Activated T-cell treated with anti-CD3 and anti-CD28 coated beads, Interleukin-2, amount 50 U/mL, for 1 hour (primary cell): ENCODE results near the gene TECTA.
"Not testable (repeated sequence)": the region's sequence is repeated elsewhere in the genome, so short reads cannot be mapped to it uniquely, and the experiment has no call there.

ENCODE experiments used
- DNase-seq: peaks from one replicate; pipeline ENCODE4 v3.0.0-alpha.2; 2020

TECTA gene

DNA sequence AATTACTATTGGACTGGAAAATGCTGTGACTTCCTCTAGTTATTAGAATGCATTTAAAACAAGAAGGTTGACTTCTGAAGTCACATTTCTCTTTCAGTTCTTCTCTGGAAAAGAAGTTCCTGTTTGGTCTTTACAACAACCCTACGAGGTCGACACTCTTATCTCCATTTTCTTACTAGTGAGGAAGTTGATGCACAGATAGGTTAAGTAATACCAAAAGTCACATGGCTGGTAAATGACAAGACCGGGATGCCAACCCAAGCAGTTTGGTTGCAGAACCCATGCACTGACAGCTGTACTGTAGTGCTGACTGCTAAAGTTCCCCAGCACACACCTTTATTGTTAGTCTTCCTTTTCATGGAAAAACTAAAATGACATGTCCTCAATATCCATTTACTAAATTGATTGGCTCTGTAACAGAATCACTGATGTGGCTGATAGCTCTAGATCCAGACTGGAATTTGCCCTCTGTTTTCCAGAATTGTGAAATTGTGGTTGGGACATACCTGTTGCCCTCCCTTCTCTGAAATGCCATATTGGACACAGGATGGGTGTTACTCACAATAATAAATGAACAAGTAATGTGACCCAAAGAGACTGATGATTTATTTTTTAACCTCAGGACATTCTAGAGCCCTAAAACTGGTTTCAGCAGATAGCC is 9.4 kb upstream of the TECTA start:
- no peak for DNase-seq

DNA sequence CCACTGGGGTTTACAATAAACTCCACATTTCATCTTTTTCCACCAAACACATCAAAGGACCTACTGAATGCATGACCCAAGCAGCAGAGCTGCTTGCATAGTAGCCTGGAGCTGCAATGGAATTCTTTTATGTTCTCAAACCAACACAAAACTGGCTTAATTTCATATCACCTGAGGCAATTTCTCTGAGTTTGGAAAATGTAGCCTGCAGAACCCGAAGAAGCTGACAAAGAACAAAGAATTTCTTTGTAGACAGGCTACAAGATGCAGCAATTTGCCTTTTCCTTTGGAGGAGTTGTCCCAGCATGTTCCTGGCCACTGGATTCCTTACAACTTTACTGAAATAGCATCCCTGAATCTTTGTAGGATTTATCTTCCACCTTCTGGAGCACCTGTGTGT is 5.5 kb upstream of the TECTA start:
- DNase-seq = no peak

DNA sequence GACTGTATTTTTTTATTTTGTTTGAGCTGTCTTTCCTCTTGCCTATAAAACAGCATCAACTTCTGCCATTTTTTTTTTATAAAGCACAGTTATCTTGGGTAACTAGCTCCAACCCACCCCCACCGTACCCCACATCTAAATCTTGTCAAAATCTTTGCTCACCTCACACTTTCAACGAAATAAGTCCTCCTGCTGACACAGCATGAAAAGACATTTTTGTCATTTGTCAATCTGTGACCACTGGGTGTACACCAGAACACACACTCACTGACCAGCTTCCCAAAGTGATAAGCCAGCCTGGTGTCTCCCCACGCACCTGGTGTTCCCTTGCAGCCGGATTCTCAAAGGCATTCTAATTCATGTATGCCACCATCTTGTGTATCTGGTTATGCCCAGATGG is 1.7 kb upstream of the TECTA start:
- no peak for DNase-seq

DNA sequence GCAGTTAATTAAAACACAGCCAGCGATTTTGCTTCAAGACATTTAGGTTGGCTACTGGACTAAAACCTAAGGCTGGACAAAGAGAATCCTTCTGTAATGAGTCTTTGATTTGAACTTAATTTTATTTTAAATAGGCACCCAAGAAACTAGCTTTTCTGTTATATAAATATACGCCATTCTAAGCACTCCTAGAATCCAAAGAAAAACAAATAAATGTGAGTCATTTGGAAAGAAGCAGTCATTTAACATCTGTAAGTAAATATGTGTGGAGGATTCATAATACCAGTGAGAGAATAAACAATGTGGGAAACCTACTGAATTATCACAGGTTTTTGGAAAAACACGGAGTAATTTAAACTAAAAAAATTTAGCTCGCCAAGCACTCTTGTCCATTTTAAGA is 1.2 kb upstream of the TECTA start:
- no peak for DNase-seq

DNA sequence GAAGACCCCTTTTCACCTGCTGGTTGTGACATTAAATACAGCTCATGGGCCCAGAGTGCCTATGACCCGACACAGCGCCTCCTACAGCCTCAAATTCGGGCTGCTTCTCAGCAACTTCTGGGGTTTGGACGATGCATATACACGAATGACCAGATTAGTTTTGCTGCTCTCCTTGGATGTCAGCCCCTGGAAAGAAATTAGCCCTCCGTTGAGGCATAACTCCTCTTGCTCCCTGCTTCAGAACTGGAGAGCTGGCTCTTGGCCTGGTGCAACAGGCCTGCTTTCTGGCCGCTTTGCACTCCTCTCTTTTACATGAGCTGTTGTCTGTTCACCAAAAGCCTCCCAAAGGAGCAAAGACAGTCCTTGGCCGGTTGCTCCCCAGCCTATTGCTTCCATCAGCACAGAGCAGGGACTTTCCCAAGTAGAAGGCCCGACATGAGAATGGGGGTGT is 3.3 kb downstream of the TECTA start:
- no peak for DNase-seq

DNA sequence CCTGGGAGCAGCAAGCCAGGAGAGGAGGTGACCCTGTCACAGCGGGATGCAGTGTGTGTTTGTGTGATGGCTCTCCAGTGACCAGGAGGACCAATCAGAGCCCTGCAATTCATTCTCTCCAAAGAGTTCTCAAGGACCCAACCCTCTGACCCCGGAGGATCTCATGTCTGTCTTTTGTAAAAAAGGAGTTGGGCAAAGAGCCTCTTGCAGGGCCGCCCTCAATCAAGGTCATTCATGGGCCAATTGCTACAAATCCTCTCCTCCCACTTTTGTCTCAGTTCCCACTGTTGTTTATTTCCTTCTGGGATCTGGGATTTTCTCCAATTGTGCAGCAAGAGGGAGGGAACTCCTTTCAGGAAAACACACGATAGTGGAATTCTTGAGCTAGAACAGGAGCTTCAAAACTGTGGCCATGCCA is 4.0 kb downstream of the TECTA start:
- no peak for DNase-seq

DNA sequence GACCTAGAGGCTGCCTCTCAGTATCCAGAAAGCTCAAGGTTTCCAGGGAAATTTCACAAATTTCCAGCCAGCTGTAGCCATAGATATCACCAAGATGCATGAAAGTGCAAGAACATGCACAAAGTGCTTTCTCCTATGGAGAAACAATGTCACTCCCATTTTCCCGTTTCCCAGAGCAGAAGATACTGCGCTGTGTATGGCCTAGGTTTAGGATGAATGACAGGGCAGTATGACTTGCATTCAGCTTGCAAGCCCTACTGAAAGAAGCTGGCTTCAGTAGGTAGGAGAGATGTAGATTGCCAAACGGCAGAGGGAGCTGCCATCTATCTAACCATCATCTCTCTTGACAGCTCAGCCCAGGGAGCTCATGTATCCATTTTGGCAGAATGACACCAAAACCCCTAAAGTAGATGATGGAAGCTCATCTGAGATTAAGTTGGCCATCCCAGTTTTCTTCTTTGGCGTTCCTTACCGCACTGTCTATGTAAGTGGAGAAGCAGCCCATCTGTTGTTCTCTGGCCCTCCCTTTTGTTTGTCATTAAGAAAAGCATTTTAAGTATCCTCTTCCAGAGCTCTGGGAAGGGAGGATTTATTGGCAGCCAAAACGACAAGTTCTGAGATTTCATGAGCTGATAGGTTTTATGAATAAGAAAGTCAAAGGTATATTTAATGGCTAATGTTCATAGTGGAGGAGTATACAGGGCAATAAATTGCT is 4.6 kb downstream of the TECTA start:
- DNase-seq = no peak

DNA sequence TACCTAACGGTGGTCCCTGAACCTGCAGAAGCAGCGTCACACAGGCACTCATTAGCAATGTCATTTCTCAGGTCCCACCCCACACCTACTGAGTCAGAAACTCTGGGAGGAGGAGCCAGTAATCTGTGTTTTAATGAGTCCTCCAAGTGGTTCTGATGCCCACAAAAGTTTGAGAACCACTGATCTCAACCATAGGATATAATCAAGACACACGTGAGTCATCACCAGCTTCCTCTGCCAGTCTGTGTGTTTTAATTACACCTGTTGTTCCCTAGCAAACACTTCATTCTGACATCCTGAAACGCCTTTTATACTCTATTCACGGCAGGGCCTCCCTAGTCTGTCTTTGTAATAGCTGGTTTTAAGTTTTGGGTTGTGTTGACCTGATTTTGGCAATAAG is 5.8 kb downstream of the TECTA start:
- no peak for DNase-seq

DNA sequence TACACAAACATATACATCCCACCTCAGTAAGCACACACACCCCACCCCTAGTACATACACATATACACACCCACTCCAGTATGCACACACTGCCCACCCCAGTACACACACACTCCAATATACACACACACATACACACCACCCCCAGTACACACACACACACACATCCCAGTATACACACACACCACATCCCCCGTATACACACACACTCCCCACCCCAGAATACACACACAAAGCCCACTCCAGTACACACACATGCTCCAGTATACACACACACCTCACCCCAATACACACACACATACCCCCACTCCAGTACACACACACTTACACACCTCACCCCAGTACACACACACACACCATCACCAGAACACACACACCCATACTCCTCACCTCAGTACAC is 7.4 kb downstream of the TECTA start:
- DNase-seq = no peak

DNA sequence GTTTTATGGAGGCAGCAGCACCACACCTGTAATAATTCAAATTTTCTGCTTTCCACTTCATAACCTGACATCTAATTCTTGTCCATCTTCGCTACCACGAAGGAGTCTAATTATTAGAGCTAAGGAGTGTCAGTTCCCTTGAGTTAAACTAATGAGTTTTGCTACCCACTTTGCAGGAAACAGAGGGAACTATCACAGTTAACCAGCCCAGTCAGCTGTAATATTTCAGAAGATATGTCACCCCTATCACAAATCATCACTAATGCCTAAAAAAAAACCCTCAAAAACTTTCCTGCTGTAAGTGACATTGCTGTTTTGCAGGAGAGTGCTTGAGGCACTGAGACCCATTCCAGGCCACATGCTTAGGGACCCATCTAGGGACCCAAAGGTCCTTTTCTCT is 8.4 kb downstream of the TECTA start:
- DNase-seq = no peak

DNA sequence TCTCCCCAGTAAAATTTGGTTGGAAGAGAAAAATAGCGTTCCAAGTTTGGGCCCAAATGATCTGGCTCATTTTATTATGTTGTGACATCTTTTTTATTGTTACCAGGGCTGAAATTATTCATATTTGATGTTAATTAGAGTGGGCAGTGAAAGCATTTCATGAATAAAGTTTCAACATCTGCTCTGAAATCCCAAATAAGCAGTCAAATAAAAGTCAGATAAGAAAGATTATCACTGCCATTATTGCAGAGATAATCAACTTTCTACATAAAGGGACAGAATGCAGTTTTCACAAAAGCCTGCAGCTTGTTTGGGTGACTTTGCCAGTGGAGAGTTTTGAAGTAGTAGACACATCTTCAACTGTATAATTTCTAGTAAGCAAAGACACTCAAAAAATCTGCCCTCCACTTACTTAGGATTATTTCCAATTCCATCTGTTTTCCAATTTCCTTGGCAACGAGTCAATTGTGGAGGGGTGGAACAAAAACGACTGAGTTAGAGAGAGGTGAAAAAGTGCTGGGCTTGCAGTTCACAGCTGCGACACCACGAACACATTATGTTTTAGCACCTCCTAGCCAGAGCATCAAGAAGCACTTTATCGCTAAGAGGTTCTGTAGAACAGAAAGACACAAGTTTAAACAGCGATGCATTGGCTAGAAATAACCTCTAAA is 9.0 kb downstream of the TECTA start:
- no peak for DNase-seq

DNA sequence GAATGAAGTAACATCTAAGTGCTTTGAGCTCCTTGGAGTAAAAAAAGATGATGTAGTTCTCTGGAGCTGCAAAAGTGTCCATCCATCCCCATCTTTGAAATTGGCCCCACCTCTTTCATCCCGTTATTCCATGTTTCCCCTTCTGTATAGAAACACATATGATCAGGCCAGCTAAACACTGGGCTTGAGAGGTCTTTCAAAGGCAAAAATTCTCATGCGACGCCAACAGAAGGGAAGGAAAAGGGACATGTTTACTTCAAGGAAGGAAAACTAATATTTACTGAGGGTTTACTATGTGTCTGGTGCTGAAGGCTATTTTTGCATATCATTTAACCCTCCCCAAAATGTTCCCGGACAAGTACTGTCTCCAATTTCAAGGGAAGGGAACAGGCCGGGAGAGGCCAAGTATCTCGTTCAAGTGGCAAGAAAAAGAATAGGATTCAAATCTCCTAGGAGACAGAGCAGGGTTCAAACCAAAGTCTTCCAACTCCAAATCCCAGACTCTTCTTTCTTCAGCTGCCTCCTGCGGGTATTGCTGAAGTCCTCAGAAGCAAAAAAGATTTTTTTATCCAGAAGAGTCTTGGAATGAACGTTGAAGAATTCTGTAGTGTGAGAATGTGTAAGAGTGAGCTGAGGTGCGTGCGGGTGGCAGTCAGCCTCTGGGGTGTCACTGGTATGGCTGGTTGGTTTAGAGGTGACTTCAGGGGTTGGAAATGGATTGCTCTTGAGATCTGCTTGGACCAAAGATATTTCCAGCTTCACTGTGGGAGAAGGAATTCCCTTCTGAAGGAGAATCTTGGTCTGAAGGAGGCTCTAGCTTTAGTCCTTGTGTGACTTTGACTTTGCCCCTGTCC is 10.1 kb downstream of the TECTA start:
- no peak for DNase-seq

DNA sequence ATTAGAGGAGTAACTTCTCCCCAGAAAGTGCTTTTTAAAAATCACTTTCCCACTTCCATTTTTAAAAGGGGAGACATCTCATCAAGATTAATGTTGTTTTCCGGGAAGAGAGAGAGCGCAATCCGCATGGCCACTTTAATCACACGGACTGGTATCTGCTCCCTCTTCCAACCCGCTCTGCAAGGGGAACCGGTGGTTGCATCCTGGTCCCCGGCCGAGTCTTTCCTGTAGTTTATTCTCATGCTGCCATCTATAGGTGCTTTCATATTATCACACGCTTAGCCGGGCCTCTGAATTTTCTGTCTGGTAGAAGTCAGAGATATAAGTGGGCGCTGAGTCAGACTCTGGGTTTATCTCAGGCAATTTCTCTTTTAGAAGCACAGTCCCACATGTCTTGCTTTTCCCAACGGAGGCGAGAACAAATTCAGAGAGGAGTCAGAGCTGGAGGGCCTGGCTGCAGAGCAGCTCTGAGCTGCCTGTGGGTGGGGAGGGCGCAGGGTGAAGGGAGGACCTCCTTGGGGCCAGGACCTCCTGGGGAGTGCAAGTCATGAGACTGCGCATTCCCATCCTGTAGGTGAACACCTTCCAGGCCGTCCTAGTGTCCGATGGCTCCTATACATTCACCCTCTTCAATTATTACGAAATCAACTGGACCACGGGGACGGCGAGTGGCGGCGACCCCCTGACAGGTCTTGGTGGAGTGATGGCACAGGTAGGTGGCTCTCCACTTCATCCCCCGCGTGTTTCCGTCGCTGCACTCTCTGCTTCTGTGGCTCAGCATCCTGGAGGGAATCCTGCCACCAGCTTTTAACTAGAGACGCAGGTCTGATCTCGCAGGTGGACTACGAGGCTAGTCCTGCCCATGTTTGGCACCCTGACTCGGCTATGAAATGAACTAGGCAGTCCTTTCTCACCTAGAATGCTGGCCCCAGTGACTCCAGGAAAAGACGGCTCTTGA is 11.7 kb downstream of the TECTA start:
- no peak for DNase-seq

DNA sequence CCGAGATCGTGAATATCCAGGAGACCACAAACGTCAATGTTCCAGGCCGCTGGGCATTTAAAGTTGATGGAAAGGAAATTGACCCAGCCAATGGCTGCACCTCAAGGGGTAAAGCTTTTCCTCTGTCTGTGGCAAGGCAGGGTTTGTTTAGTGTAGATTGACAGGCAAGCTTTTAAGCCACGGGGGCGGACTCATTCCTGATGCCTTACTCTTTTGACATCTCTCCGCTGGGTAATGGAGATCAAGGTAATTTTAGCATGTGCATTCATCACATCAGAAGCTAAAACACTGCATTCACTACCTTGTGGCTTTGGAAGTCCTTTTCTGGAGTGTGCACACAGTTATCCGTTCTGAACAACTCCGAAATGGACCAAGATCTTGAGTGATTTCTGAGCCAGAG is 12.6 kb downstream of the TECTA start:
- no peak for DNase-seq

DNA sequence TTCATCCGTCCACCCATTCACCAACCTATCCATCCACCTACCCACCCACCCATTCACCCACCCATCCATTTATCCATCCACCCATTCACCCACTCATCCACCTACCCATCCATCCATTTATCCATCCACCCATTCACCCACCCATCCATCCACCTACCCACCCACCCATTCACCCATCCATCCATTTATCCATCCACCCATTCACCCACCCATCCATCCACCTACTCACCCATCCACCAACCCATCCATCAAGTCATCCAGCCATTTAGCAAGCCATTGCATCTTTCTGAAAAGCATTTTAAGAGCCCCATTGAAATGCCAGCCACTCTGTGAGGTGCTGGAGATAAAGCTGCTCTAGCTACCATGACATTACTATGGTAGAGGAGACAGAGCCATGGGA is 14.0 kb downstream of the TECTA start:
- not testable (repeated sequence) for DNase-seq

DNA sequence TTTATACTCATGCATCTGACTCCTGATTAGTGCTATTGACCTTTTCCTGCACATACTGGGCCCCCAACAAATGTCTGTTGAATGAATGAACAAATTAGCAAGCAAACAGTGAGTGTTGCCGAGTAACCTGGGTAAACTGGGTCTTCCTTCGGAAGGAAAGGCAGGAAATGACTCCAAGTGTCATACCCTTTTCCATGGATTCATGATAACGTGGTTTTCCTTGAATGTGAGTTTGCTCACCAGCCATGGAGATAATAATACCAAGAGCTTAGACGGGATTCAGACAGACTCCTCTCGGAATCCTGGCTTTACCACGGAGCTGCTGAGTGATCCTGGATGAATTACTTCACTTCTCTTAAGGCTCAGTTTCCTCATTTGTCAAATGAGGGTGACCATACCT is 16.7 kb downstream of the TECTA start:
- no peak for DNase-seq

DNA sequence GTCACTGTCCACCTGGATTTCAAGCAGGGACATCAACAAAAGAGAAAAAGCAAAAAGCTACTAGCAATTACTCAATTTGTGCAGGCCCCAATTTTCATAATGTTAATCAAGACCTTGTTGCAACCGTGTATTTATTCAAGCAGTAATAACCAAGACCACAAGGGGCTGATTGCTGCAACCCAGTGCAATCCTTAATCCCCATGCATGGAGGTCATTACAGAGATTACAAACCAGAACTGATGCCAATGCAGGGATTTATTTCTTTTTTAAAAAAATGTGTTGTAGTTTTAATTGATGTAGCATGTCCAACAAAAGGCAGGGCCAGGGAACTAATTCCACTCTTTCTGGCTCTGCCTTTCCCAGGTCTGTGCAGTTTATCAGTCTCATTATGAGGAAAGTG is 18.4 kb downstream of the TECTA start:
- DNase-seq = no peak

DNA sequence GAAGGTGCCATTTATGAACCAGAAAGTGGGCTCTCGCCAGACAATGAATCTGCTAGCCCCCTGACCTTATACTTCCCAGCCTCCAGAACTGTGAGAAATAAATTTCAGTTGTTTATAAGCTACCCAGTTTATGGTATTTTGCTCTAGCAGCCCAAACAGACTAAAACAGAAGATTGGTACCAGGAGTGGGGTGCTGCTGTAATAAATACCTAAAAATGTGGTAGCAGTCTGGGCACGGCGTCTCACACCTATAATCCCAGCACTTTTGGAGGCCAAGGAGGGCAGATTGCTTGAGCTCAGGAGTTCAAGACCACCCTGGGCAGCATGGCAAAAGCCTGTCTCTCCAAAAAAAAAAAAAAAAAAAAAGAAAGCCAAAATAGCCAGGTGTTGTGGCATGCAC is 21.3 kb downstream of the TECTA start:
- DNase-seq = no peak

DNA sequence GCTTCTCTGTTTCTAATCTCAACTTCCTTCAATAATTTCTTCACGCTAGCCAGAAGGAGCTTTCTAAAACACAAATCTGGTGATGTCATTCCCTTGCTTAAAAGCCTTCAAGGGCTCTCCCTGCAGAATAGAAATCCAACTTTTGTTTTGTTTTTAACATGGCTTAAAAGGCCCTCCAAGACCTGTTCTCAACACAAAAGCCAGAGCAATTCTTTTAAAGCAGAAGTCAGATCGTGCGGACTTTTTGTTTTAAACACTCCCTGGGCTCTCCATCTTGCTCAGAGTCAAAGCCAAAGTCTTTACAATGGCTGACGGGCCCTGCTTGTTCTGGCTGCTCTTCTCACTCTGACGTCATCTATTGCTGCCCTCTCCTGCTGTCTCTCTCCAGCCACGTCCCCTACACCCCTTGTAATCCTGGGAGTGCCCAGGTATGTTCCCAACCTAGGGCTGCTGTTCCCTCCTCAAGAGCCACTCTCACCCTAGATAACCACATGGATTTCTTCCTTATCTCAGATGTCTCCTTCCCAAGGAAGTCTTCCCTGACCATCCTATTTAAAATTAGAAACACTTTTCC is 22.5 kb downstream of the TECTA start:
- DNase-seq = no peak

DNA sequence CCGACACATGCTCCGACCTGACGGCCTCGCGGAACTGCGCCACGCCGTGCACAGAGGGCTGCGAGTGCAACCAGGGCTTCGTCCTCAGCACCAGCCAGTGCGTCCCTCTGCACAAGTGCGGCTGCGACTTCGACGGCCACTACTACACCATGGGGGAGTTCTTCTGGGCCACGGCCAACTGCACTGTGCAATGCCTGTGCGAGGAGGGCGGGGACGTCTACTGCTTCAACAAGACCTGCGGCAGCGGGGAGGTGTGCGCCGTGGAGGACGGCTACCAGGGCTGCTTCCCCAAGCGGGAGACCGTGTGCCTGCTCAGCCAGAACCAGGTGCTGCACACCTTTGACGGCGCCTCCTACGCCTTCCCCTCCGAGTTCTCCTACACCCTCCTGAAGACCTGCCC is 26.8 kb downstream of the TECTA start:
- DNase-seq = no peak
